Transverse colon (tissue), 4 donors: ENCODE measurements around the gene ANAPC16. TPM values are rescaled to one million over a fixed set of nuclear protein-coding genes. Genes with fewer than 3 reads are reported as not detected.
A peak's percentile ranks its signal among the peaks of the same experiment; 100 is the strongest.

Experiments used
- DNase-seq: peaks from one replicate; pipeline ENCODE4 v3.0.0-alpha.2; 2019
- H3K27ac ChIP-seq, 4 donors: fragments of 200-600 bp; sonication (generic); 2 replicates each; pipeline ENCODE4 v1.5.1; 2016 to 2018; ENCODE audit warnings: inconsistent platforms in 4 of 4
- H3K27me3 ChIP-seq: fragments of 200-600 bp; sonication (generic); 2 replicates; pipeline ENCODE4 v1.5.1; 2017; ENCODE audit warnings: inconsistent platforms
- H3K36me3 ChIP-seq, 4 donors: fragments of 200-600 bp; sonication (generic); 2 replicates each; pipeline ENCODE4 v1.5.1; 2017 to 2019; ENCODE audit warnings: inconsistent platforms in 4 of 4
- H3K4me1 ChIP-seq, 4 donors: fragments of 200-600 bp; sonication (generic); 2 replicates each; pipeline ENCODE4 v1.5.1; 2017 to 2020; ENCODE audit warnings: inconsistent platforms in 4 of 4
- H3K4me3 ChIP-seq, 4 donors: fragments of 200-600 bp; sonication (generic); 1 replicate in 1 of 4; 2 replicates in 3 of 4; pipeline versions ENCODE4 v1.5.1 to v1.6.1; 2017 to 2019; ENCODE audit warnings: inconsistent platforms in 4 of 4
- H3K9me3 ChIP-seq, 2 donors: fragments of 200-600 bp; sonication (generic); 2 replicates each; pipeline ENCODE4 v1.5.1; 2017 to 2019; ENCODE audit warnings: inconsistent platforms in 2 of 2
- CTCF ChIP-seq, 5 experiments: fragments of 200-600 bp in 3 of 5; fragments of 450-650 bp in 2 of 5; sonication (generic) in 3 of 5; IDR thresholded peaks; 1 replicate in 2 of 5; 2 replicates in 3 of 5; pipeline ENCODE4 v1.5.1; 2016 to 2017; ENCODE audit warnings: antibody characterized with exemption in 5 of 5, inconsistent platforms in 3 of 5, mild to moderate bottlenecking in 2 of 5, moderate library complexity in 1 of 5
- EP300 ChIP-seq: sonication (generic); formaldehyde crosslinking; IDR thresholded peaks from one replicate; pipeline ENCODE4 v1.6.1; 2017; ENCODE audit warnings: antibody characterized with exemption, low read depth
- POLR2A ChIP-seq: fragments of 450-650 bp; IDR thresholded peaks from one replicate; pipeline ENCODE4 v1.6.1; 2016; ENCODE audit warnings: antibody characterized with exemption, mild to moderate bottlenecking, moderate library complexity
- POLR2AphosphoS5 ChIP-seq, 3 donors: sonication (generic); formaldehyde crosslinking; IDR thresholded peaks; one replicate each; pipeline ENCODE4 v1.6.1; 2016; ENCODE audit warnings: antibody characterized with exemption in 3 of 3
- WGBS, 2 donors: methylation state at CpG; one replicate each; pipeline ENCODE4 v1.1.5; 2018; ENCODE audit warnings: low coverage in 1 of 2; 5-methylcytosine and 5-hydroxymethylcytosine counted together
- in situ Hi-C, 4 donors: fragments of 200-750 bp; cut with MboI; loops; one replicate each; pipeline versions ENCODE4 v1.15.0 to v1.15.1; 2017; ENCODE audit warnings: low sequenced_read_pairs in 3 of 4, low pct_ligation_motif_present in 1 of 4, low pct_unique_long_range_greater_than_20kb in 1 of 4
- intact Hi-C: fragments of 100-400 bp; cut with DNase I; formaldehyde crosslinking; loops from one replicate; pipeline ENCODE4 v1.15.1; 2023; ENCODE audit warnings: low total_unique reads
- total RNA-seq, 4 donors: library from RNA; depleted of rRNA; stranded (reverse); fragments of >200 nt; gene quantifications; one replicate each; pipeline ENCODE4 v1.1.0, GENCODE V29; 2016

ANAPC16 gene
- total RNA-seq, 4 donors from 2014 or later: 57.6 to 77.4 (median 65.5) TPM

DNA sequence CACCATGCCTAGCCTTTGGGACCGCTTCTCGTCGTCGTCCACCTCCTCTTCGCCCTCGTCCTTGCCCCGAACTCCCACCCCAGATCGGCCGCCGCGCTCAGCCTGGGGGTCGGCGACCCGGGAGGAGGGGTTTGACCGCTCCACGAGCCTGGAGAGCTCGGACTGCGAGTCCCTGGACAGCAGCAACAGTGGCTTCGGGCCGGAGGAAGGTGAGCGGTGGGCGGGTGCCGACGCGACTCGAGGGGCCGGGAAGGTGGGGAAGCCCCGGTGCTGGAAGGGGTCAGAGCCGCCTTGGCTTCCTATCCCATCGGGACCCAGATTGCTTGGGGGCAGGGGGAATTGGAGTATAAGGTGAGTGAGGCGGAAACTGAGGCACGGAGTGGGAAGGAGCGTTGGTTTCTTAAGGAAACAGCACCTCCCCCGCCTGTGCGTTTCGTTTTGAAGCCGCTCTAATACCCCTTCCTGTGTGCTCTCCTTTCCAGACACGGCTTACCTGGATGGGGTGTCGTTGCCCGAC, 58.5 kb downstream of the ANAPC16 start:
- Histone ChIP-seq H3K36me3 (peaks cover 0 to 11% (median 5%) of the 10 kb centered on the region in 4 donors), H3K27me3 (no peaks in the 10 kb centered on the region), H3K27ac (peak overlapping the region; percentile 96 to 97 (median 97)), H3K4me3 (peak overlapping the region; percentile 67 to 95 (median 85)), H3K9me3 (no peaks in the 10 kb centered on the region), H3K4me1 (peaks cover 9 to 45% (median 44%) of the 10 kb centered on the region in 4 donors)
- WGBS, 2 donors: 0 to 1% methylated on average over 10 to 23 of the region's 40 CpGs
- DNase-seq: no peak
- TF ChIP-seq POLR2AphosphoS5 (IDR thresholded peaks at IDR 0.05): no peak
- TF ChIP-seq POLR2A: no peak
- TF ChIP-seq CTCF (IDR thresholded peaks at IDR 0.05): no peak
- TF ChIP-seq EP300: no peak
- intact Hi-C loops (loop anchor here (2.0 to 5.0 kb wide), 2 partner anchors 53 to 63 kb away; no protein-coding TSS in a partner anchor), in situ Hi-C loops (no loop called here)

- in situ Hi-C loops: no loop called here
- WGBS, 2 donors: 13 to 37% methylated on average over 4 to 23 of the region's 26 CpGs
These were observed 59.0 kb downstream of the ANAPC16 start for GRCh38 chr10:72274730-72275350.

GRCh38 chr10:72275351-72276012, 59.7 kb downstream of the ANAPC16 start:
- H3K4me1 ChIP-seq: peaks cover 9 to 45% (median 44%) of the 10 kb centered on the region in 4 donors
- DNase-seq: peak; percentile 46
- no peak for TF ChIP-seq POLR2AphosphoS5 (IDR thresholded peaks at IDR 0.05)
- no peak for TF ChIP-seq POLR2A
- no peak for TF ChIP-seq EP300
- no peak for TF ChIP-seq CTCF (IDR thresholded peaks at IDR 0.05)
- no peaks in the 10 kb centered on the region for H3K27me3 ChIP-seq
- WGBS, 2 donors: 14 to 35% methylated on average over 4 to 12 of the region's 12 CpGs
- peak overlapping the region; percentile 96 to 97 (median 97) for H3K27ac ChIP-seq
- in situ Hi-C loops (no loop called here), intact Hi-C loops (loop anchor here (2.0 kb wide), 1 partner anchor 55 kb away; no protein-coding TSS in a partner anchor)
- H3K36me3 ChIP-seq: peaks cover 0 to 11% (median 5%) of the 10 kb centered on the region in 4 donors
- peak overlapping the region; percentile 67 to 95 (median 85) for H3K4me3 ChIP-seq
- no peaks in the 10 kb centered on the region for H3K9me3 ChIP-seq

More at GRCh38 chr10:72274730-72275350, 59.0 kb downstream of the ANAPC16 start:
- Histone ChIP-seq H3K27ac (peak overlapping the region; percentile 96 to 97 (median 97)), H3K4me1 (peaks cover 9 to 45% (median 44%) of the 10 kb centered on the region in 4 donors), H3K9me3 (no peaks in the 10 kb centered on the region), H3K4me3 (peak overlapping the region; percentile 67 to 95 (median 85)), H3K27me3 (no peaks in the 10 kb centered on the region), H3K36me3 (peaks cover 0 to 11% (median 5%) of the 10 kb centered on the region in 4 donors)
- DNase-seq: peak; percentile 85
- intact Hi-C loops: loop anchor here (2.0 to 5.0 kb wide), 2 partner anchors 54 to 62 kb away; no protein-coding TSS in a partner anchor
- TF ChIP-seq POLR2A: peak; percentile 34
- peak; percentile 45 to 77 (median 70) for TF ChIP-seq POLR2AphosphoS5 (IDR thresholded peaks at IDR 0.05)
- no peak for TF ChIP-seq EP300
- TF ChIP-seq CTCF (IDR thresholded peaks at IDR 0.05): peak; percentile 63 to 85 (median 68)

GRCh38 chr10:72276013-72276387, 60.2 kb downstream of the ANAPC16 start:
- in situ Hi-C loops: no loop called here
- WGBS, 2 donors: 26 to 34% methylated on average over 3 to 4 of the region's 4 CpGs
- peak; percentile 66 for DNase-seq
- no peaks in the 10 kb centered on the region for H3K9me3 ChIP-seq
- peaks cover 9 to 45% (median 44%) of the 10 kb centered on the region in 4 donors for H3K4me1 ChIP-seq
- peak in 1 of 3 donors; percentile 4 for TF ChIP-seq POLR2AphosphoS5 (IDR thresholded peaks at IDR 0.05)
- peak; percentile 37 for TF ChIP-seq POLR2A
- no peak for TF ChIP-seq CTCF (IDR thresholded peaks at IDR 0.05)
- no peak for TF ChIP-seq EP300
- H3K27ac ChIP-seq: peak overlapping the region; percentile 96 to 97 (median 97)
- intact Hi-C loops: no loop called here
- H3K27me3 ChIP-seq: no peaks in the 10 kb centered on the region
- peaks cover 0 to 11% (median 5%) of the 10 kb centered on the region in 4 donors for H3K36me3 ChIP-seq
- peak overlapping the region in 3 of 4 donors; percentile 67 to 88 (median 82) for H3K4me3 ChIP-seq
